Measurements from ENCODE around the gene EXOC1L. TPM values are rescaled to one million over a fixed set of nuclear protein-coding genes. Genes with fewer than 3 reads are reported as not detected.

Gene EXOC1L
- total RNA-seq, 1 experiment from 2014 or later = not detected

- TF ChIP-seq EZH2 (IDR thresholded peaks at IDR 0.05) = no peak
- TF ChIP-seq RAD21 (IDR thresholded peaks at IDR 0.05; ENCODE audit: low read depth) = no peak
- no peak for TF ChIP-seq REST (IDR thresholded peaks at IDR 0.05; ENCODE audit: low read depth)
- TF ChIP-seq TCF7L2 (IDR thresholded peaks at IDR 0.05; ENCODE audit: borderline replicate concordance, extremely low read depth, insufficient read depth, insufficient read length) = no peak
- no peak for TF ChIP-seq EZH2phosphoT487 (IDR thresholded peaks at IDR 0.05; ENCODE audit: borderline replicate concordance)
- TF ChIP-seq SP1 (IDR thresholded peaks at IDR 0.05; ENCODE audit: low read depth) = no peak
- no peak for TF ChIP-seq POLR2A (IDR thresholded peaks at IDR 0.05; ENCODE audit: borderline replicate concordance, extremely low read depth, insufficient read depth, insufficient read length)
- no peak for TF ChIP-seq YY1 (IDR thresholded peaks at IDR 0.05; ENCODE audit: extremely low read depth, insufficient replicate concordance, low read depth, low read length)
Observed at GRCh38 chr4:55838952-55839351, 19.4 kb downstream of the EXOC1L start (continued).

DNA sequence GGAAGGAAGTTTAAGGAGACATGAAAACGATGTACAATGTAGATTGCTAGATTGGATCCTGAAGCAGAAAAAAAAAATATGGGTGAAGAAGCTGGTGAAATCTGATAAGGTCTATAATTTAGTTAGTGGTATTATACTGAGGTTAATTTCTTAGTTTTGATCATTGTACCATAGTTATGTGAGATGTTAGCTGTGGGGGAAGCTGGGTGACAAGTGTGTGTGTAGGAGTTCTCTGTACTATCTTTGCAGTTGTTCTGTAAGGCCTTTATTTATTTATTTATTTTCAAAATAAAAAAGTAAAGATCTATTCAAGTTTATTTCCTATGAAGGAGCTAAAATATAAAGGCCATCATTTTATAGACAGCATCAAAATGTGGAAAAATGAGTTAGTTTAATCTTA lies 21.4 kb downstream of the EXOC1L start:
- RAD21 ChIA-PET (ENCODE audit: low non-redundant PET in 1 of 2, low total read pairs in 2 of 2, uncharacterized antibody in 2 of 2, unreplicated experiment in 2 of 2) = no interaction called here
- DNase-seq (ENCODE audit: low read depth, low spot score) = no peak
- CTCF ChIA-PET = no interaction called here
- Histone ChIP-seq H2AFZ (ENCODE audit: low read depth, low read length, poor library complexity, severe bottlenecking) (no peak overlapping the region), H3K27ac (ENCODE audit: low read depth, low read length) (no peak overlapping the region), H3K9me2 (ENCODE audit: insufficient read depth) (no peaks in the 10 kb centered on the region), H3K79me2 (ENCODE audit: insufficient read depth, low read length) (no peaks in the 10 kb centered on the region), H3K4me3 (replicated peaks in 1 of 2; ENCODE audit: low read depth in 1 of 2, low read length in 2 of 2) (no peak overlapping the region), H3K4me2 (ENCODE audit: low read length) (no peak overlapping the region), H3K36me3 (ENCODE audit: control insufficient read depth in 1 of 2, insufficient read depth in 2 of 2, low read length in 2 of 2) (no peaks in the 10 kb centered on the region), H4K20me1 (ENCODE audit: insufficient read depth) (no peaks in the 10 kb centered on the region), H3K27me3 (ENCODE audit: insufficient read depth, low read length) (no peaks in the 10 kb centered on the region), H3K9me3 (ENCODE audit: control insufficient read depth in 1 of 2, insufficient read depth in 1 of 2, low read depth in 1 of 2, low read length in 2 of 2) (no peaks in the 10 kb centered on the region), H3K9ac (ENCODE audit: low read length) (no peak overlapping the region), H3K4me1 (ENCODE audit: control insufficient read depth in 1 of 2, insufficient read depth in 2 of 2, low read length in 2 of 2) (no peaks in the 10 kb centered on the region)
- no peak for ATAC-seq
- intact Hi-C loops (cut with micrococcal nuclease) = no loop called here
- POLR2A ChIA-PET = no interaction called here
- BruUV-seq (replicated peaks) = no TSS peak
- no peak for TF ChIP-seq REST (IDR thresholded peaks at IDR 0.05; ENCODE audit: low read depth)
- TF ChIP-seq SP1 (IDR thresholded peaks at IDR 0.05; ENCODE audit: low read depth) = no peak
- no peak for TF ChIP-seq RAD21 (IDR thresholded peaks at IDR 0.05; ENCODE audit: low read depth)
- TF ChIP-seq, protein P1, sequence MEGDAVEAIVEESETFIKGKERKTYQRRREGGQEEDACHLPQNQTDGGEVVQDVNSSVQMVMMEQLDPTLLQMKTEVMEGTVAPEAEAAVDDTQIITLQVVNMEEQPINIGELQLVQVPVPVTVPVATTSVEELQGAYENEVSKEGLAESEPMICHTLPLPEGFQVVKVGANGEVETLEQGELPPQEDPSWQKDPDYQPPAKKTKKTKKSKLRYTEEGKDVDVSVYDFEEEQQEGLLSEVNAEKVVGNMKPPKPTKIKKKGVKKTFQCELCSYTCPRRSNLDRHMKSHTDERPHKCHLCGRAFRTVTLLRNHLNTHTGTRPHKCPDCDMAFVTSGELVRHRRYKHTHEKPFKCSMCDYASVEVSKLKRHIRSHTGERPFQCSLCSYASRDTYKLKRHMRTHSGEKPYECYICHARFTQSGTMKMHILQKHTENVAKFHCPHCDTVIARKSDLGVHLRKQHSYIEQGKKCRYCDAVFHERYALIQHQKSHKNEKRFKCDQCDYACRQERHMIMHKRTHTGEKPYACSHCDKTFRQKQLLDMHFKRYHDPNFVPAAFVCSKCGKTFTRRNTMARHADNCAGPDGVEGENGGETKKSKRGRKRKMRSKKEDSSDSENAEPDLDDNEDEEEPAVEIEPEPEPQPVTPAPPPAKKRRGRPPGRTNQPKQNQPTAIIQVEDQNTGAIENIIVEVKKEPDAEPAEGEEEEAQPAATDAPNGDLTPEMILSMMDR (IDR thresholded peaks at IDR 0.05 in 2 of 3, conservative IDR thresholded peaks at IDR 0.05 in 1 of 3; ENCODE audit: borderline replicate concordance in 1 of 3, insufficient read depth in 1 of 3, low read depth in 2 of 3, low read length in 2 of 3) = no peak
- TF ChIP-seq CEBPB (IDR thresholded peaks at IDR 0.05; ENCODE audit: low read depth) = no peak
- TF ChIP-seq ZNF274 (IDR thresholded peaks at IDR 0.05; ENCODE audit: low read depth, low read length) = no peak
- no peak for TF ChIP-seq POLR2AphosphoS5 (IDR thresholded peaks at IDR 0.05; ENCODE audit: low read depth, low read length)
- TF ChIP-seq CBX3 (IDR thresholded peaks at IDR 0.05; ENCODE audit: low read depth) = no peak
- TF ChIP-seq EZH2 (IDR thresholded peaks at IDR 0.05) = no peak
- no peak for TF ChIP-seq ELF1 (IDR thresholded peaks at IDR 0.05; ENCODE audit: borderline replicate concordance, low read depth)
- TF ChIP-seq FOSL1 (IDR thresholded peaks at IDR 0.05; ENCODE audit: low read depth) = no peak
- TF ChIP-seq SIN3A (IDR thresholded peaks at IDR 0.05; ENCODE audit: low read depth) = no peak
- no peak for TF ChIP-seq EZH2phosphoT487 (IDR thresholded peaks at IDR 0.05; ENCODE audit: borderline replicate concordance)
- no peak for TF ChIP-seq SRF (IDR thresholded peaks at IDR 0.05; ENCODE audit: low read depth)
- TF ChIP-seq TCF7L2 (IDR thresholded peaks at IDR 0.05; ENCODE audit: borderline replicate concordance, extremely low read depth, insufficient read depth, insufficient read length) = no peak

Data from HCT116 (cell line).